GM23338 (cell line): ENCODE measurements around the gene TBC1D17.

Experiments used
- CREB1 ChIP-seq: fragments of 250-450 bp; sonication (Bioruptor Pico); IDR thresholded peaks from 2 replicates; pipeline ENCODE4 v1.5.0; 2020; ENCODE audit warnings: low read depth, mild to moderate bottlenecking, moderate library complexity
- EZH2 ChIP-seq: fragments of 200-600 bp; sonication (generic); IDR thresholded peaks from one replicate; pipeline ENCODE4 v1.8.0; 2017; ENCODE audit warnings: antibody characterized with exemption, mild to moderate bottlenecking, low read depth; ENCODE audit not compliant: unreplicated experiment
- EZH2phosphoT487 ChIP-seq: fragments of 200-600 bp; sonication (generic); IDR thresholded peaks from one replicate; pipeline ENCODE4 v1.8.1; 2018; ENCODE audit warnings: antibody characterized with exemption; ENCODE audit not compliant: unreplicated experiment
- NANOG ChIP-seq: IDR thresholded peaks from 2 replicates; pipeline ENCODE4 v1.6.1; 2016; ENCODE audit warnings: antibody characterized with exemption, borderline replicate concordance
- POLR2AphosphoS5 ChIP-seq: IDR thresholded peaks from 2 replicates; pipeline ENCODE4 v1.6.1; 2016; ENCODE audit warnings: antibody characterized with exemption, low read depth
- REST ChIP-seq: IDR thresholded peaks from one replicate; pipeline ENCODE4 v1.6.1; 2018; ENCODE audit warnings: antibody characterized with exemption; ENCODE audit not compliant: unreplicated experiment
- ZNF331 ChIP-seq: fragments of 250-450 bp; sonication (Bioruptor Pico); IDR thresholded peaks from 2 replicates; pipeline ENCODE4 v1.5.0; 2020; ENCODE audit warnings: low read depth, mild to moderate bottlenecking, moderate library complexity
- TF ChIP-seq, protein P1 (sequence below), 2 experiments: fragments of 200-600 bp in 1 of 2; sonication (generic) in 1 of 2; conservative IDR thresholded peaks; 2 replicates each; pipeline versions ENCODE4 v1.5.1 to v1.6.1; 2016 to 2017; ENCODE audit warnings: antibody characterized with exemption in 2 of 2, low read depth in 2 of 2, mild to moderate bottlenecking in 2 of 2, moderate library complexity in 1 of 2
- TF ChIP-seq, protein P2 (sequence below): fragments of 250-450 bp; sonication (Bioruptor Pico); IDR thresholded peaks from 2 replicates; pipeline ENCODE4 v1.5.0; 2020; ENCODE audit warnings: mild to moderate bottlenecking, moderate library complexity
- TF ChIP-seq, protein P3 (sequence below): IDR thresholded peaks from 2 replicates; pipeline ENCODE4 v1.6.1; 2016; ENCODE audit warnings: antibody characterized with exemption

DNA sequence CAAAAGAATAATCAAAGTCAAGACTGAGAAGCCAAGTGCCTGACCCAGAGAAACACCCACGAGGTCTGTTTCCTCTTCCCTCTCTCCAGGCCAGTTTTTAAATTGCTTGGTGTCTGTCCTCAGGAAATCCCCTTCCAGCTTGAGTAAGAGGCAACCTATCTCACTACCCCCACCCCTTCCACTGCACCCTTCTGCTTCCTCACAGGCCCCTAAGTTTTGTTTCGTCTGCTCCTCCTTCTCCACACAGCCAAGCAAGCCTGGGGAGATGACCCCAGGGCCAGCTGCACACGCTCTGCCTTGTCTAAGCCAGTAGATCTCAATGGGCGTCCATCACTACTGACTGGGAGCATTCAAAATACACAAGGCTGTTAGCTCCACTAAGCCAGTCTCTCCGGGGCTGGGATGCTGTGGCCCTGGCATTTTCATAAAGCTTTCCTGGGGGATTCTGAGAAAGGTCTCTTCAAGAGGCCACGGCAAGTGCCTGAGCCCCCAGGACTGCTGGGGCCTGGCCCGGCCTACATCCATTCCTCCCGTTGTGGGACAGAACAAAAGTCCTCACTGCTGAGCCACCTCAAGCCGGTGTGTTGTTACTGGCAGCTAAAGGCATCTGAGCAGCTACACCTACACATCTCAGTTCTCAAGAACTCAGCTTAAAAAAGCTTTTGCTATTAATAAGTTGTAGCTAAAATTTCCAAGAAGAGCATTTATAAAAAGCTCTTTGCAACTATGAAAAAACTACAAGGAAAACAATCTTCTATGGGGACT, 34.1 kb downstream of the TBC1D17 start:
- TF ChIP-seq REST (no peak), POLR2AphosphoS5 (no peak), ZNF331 (CRISPR knock-in tag) (no peak), CREB1 (no peak), NANOG (no peak), EZH2 (no peak), EZH2phosphoT487 (no peak)
- TF ChIP-seq, protein P1, sequence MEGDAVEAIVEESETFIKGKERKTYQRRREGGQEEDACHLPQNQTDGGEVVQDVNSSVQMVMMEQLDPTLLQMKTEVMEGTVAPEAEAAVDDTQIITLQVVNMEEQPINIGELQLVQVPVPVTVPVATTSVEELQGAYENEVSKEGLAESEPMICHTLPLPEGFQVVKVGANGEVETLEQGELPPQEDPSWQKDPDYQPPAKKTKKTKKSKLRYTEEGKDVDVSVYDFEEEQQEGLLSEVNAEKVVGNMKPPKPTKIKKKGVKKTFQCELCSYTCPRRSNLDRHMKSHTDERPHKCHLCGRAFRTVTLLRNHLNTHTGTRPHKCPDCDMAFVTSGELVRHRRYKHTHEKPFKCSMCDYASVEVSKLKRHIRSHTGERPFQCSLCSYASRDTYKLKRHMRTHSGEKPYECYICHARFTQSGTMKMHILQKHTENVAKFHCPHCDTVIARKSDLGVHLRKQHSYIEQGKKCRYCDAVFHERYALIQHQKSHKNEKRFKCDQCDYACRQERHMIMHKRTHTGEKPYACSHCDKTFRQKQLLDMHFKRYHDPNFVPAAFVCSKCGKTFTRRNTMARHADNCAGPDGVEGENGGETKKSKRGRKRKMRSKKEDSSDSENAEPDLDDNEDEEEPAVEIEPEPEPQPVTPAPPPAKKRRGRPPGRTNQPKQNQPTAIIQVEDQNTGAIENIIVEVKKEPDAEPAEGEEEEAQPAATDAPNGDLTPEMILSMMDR (conservative IDR thresholded peaks at IDR 0.05; ENCODE audit: low read depth in 2 of 2), result no peak
- TF ChIP-seq, protein P2, sequence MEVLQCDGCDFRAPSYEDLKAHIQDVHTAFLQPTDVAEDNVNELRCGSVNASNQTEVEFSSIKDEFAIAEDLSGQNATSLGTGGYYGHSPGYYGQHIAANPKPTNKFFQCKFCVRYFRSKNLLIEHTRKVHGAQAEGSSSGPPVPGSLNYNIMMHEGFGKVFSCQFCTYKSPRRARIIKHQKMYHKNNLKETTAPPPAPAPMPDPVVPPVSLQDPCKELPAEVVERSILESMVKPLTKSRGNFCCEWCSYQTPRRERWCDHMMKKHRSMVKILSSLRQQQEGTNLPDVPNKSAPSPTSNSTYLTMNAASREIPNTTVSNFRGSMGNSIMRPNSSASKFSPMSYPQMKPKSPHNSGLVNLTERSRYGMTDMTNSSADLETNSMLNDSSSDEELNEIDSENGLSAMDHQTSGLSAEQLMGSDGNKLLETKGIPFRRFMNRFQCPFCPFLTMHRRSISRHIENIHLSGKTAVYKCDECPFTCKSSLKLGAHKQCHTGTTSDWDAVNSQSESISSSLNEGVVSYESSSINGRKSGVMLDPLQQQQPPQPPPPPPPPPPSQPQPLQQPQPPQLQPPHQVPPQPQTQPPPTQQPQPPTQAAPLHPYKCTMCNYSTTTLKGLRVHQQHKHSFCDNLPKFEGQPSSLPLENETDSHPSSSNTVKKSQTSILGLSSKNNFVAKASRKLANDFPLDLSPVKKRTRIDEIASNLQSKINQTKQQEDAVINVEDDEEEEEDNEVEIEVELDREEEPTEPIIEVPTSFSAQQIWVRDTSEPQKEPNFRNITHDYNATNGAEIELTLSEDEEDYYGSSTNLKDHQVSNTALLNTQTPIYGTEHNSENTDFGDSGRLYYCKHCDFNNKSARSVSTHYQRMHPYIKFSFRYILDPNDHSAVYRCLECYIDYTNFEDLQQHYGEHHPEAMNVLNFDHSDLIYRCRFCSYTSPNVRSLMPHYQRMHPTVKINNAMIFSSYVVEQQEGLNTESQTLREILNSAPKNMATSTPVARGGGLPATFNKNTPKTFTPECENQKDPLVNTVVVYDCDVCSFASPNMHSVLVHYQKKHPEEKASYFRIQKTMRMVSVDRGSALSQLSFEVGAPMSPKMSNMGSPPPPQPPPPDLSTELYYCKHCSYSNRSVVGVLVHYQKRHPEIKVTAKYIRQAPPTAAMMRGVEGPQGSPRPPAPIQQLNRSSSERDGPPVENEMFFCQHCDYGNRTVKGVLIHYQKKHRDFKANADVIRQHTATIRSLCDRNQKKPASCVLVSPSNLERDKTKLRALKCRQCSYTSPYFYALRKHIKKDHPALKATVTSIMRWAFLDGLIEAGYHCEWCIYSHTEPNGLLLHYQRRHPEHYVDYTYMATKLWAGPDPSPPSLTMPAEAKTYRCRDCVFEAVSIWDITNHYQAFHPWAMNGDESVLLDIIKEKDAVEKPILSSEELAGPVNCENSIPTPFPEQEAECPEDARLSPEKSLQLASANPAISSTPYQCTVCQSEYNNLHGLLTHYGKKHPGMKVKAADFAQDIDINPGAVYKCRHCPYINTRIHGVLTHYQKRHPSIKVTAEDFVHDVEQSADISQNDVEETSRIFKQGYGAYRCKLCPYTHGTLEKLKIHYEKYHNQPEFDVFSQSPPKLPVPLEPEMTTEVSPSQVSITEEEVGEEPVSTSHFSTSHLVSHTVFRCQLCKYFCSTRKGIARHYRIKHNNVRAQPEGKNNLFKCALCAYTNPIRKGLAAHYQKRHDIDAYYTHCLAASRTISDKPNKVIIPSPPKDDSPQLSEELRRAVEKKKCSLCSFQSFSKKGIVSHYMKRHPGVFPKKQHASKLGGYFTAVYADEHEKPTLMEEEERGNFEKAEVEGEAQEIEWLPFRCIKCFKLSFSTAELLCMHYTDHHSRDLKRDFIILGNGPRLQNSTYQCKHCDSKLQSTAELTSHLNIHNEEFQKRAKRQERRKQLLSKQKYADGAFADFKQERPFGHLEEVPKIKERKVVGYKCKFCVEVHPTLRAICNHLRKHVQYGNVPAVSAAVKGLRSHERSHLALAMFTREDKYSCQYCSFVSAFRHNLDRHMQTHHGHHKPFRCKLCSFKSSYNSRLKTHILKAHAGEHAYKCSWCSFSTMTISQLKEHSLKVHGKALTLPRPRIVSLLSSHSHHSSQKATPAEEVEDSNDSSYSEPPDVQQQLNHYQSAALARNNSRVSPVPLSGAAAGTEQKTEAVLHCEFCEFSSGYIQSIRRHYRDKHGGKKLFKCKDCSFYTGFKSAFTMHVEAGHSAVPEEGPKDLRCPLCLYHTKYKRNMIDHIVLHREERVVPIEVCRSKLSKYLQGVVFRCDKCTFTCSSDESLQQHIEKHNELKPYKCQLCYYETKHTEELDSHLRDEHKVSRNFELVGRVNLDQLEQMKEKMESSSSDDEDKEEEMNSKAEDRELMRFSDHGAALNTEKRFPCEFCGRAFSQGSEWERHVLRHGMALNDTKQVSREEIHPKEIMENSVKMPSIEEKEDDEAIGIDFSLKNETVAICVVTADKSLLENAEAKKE, result no peak
- TF ChIP-seq, protein P3, sequence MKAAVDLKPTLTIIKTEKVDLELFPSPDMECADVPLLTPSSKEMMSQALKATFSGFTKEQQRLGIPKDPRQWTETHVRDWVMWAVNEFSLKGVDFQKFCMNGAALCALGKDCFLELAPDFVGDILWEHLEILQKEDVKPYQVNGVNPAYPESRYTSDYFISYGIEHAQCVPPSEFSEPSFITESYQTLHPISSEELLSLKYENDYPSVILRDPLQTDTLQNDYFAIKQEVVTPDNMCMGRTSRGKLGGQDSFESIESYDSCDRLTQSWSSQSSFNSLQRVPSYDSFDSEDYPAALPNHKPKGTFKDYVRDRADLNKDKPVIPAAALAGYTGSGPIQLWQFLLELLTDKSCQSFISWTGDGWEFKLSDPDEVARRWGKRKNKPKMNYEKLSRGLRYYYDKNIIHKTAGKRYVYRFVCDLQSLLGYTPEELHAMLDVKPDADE, result no peak
